OCI-LY3 (cell line): Measurements from ENCODE around the gene MIER3.

ENCODE experiments used
- H2AFZ ChIP-seq: fragments of 200-600, 300-600 bp; shearing (Covaris generic); 2 replicates; pipeline ENCODE4 v1.6.0; 2014; ENCODE audit warnings: antibody characterized with exemption, low read depth, low read length
- H3K27ac ChIP-seq: fragments of 200-600, 300-600 bp; sonication (generic); 2 replicates; pipeline ENCODE4 v1.5.1; 2014; ENCODE audit warnings: mild to moderate bottlenecking, low read length, moderate library complexity, mixed read lengths
- H3K27me3 ChIP-seq: fragments of 200-600, 300-600 bp; sonication (generic); 2 replicates; pipeline ENCODE4 v1.6.1; 2014; ENCODE audit warnings: low read depth, low read length, mixed read lengths
- H3K36me3 ChIP-seq: fragments of 200-600, 300-600 bp; sonication (generic); replicated peaks from 2 replicates; pipeline ENCODE3; 2014; ENCODE audit warnings: low read depth, low read length, mixed read lengths
- H3K4me1 ChIP-seq: fragments of 300-600, 200-600 bp; sonication (generic); 2 replicates; pipeline ENCODE4 v1.6.1; 2014; ENCODE audit warnings: low read length, mixed read lengths
- H3K4me2 ChIP-seq: fragments of 200-600, 300-600 bp; sonication (generic); 2 replicates; pipeline ENCODE4 v1.6.1; 2014; ENCODE audit warnings: low read length, mixed read lengths
- H3K4me3 ChIP-seq: fragments of 300-600, 200-600 bp; sonication (generic); 2 replicates; pipeline ENCODE4 v1.5.1; 2014; ENCODE audit warnings: antibody characterized with exemption, mild to moderate bottlenecking, low read length, moderate library complexity
- H3K79me2 ChIP-seq: fragments of 300-600, 200-600 bp; shearing (Covaris generic); 2 replicates; pipeline ENCODE4 v1.6.1; 2014; ENCODE audit warnings: mild to moderate bottlenecking, low read length, mixed read lengths
- H3K9ac ChIP-seq: fragments of 300-600, 200-600 bp; shearing (Covaris generic); 2 replicates; pipeline ENCODE4 v1.6.0; 2014; ENCODE audit warnings: mild to moderate bottlenecking, low read length, moderate library complexity
- H3K9me3 ChIP-seq: fragments of 200-600, 300-600 bp; shearing (Covaris generic); 2 replicates; pipeline ENCODE4 v1.6.1; 2014; ENCODE audit warnings: low read length, mixed read lengths; ENCODE audit not compliant: insufficient read depth
- H4K20me1 ChIP-seq: fragments of 200-600, 300-600 bp; sonication (generic); 2 replicates; pipeline ENCODE4 v1.6.1; 2016; ENCODE audit warnings: low read length, mixed read lengths; ENCODE audit not compliant: insufficient read depth
- EZH2phosphoT487 ChIP-seq: fragments of 200-600 bp; shearing (Covaris generic); IDR thresholded peaks from 2 replicates; pipeline ENCODE4 v1.6.1; 2018; ENCODE audit warnings: antibody characterized with exemption, mixed run types, low read depth
- TF ChIP-seq, protein P1 (sequence below): fragments of 200-600, 300-600 bp; sonication (generic); IDR thresholded peaks from 2 replicates; pipeline ENCODE4 v1.5.1; 2014; ENCODE audit warnings: antibody characterized with exemption, low read length, low read depth

MIER3 gene

DNA sequence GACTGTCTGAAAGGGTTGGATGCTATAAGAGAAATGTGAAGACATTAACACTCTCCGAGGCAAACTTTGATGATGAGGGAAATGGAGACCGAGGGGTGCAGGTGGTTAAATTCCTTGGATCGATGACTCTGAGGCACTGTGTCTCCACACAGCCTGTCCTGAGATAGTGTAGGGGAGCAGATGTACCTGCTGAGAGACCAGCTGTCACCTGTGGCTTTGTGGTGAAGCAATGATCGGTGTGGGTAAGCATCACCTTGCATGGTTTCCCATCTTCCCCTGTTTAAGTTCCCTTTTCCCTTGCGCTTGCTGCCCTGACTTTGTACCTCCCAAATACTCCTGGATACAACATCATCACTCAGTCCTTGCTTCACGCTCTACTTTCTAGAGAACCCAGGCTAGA, 9.8 kb upstream of the MIER3 start:
- Histone ChIP-seq H3K4me2 (no peak overlapping the region), H3K36me3 (no peaks in the 10 kb centered on the region), H3K27me3 (peaks cover 8% of the 10 kb centered on the region; the same call in 1 of the 2 replicates)

GRCh38 chr5:56959326-56959725, 7.4 kb upstream of the MIER3 start:
- Histone ChIP-seq H3K27ac (no peak overlapping the region), H3K9ac (no peak overlapping the region), H4K20me1 (no peaks in the 10 kb centered on the region), H3K36me3 (no peaks in the 10 kb centered on the region), H3K79me2 (no peaks in the 10 kb centered on the region), H3K27me3 (peaks cover 10% of the 10 kb centered on the region; the same call in 1 of the 2 replicates), H2AFZ (no peak overlapping the region), H3K9me3 (no peaks in the 10 kb centered on the region), H3K4me2 (no peak overlapping the region), H3K4me1 (0 out of 2 replicates have a peak, but pooled peaks cover 3% of the 10 kb centered on the region), H3K4me3 (no peak overlapping the region)
- TF ChIP-seq EZH2phosphoT487, result no peak
- TF ChIP-seq, protein P1, sequence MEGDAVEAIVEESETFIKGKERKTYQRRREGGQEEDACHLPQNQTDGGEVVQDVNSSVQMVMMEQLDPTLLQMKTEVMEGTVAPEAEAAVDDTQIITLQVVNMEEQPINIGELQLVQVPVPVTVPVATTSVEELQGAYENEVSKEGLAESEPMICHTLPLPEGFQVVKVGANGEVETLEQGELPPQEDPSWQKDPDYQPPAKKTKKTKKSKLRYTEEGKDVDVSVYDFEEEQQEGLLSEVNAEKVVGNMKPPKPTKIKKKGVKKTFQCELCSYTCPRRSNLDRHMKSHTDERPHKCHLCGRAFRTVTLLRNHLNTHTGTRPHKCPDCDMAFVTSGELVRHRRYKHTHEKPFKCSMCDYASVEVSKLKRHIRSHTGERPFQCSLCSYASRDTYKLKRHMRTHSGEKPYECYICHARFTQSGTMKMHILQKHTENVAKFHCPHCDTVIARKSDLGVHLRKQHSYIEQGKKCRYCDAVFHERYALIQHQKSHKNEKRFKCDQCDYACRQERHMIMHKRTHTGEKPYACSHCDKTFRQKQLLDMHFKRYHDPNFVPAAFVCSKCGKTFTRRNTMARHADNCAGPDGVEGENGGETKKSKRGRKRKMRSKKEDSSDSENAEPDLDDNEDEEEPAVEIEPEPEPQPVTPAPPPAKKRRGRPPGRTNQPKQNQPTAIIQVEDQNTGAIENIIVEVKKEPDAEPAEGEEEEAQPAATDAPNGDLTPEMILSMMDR, result no peak

More for the DNA sequence above, 9.8 kb upstream of the MIER3 start:
- Histone ChIP-seq H3K27ac (no peak overlapping the region), H3K9me3 (no peaks in the 10 kb centered on the region), H4K20me1 (no peaks in the 10 kb centered on the region), H3K4me1 (no peaks in the 10 kb centered on the region), H2AFZ (no peak overlapping the region), H3K9ac (no peak overlapping the region), H3K4me3 (no peak overlapping the region), H3K79me2 (no peaks in the 10 kb centered on the region)
- no peak for TF ChIP-seq EZH2phosphoT487
- TF ChIP-seq, protein P1, result no peak

DNA sequence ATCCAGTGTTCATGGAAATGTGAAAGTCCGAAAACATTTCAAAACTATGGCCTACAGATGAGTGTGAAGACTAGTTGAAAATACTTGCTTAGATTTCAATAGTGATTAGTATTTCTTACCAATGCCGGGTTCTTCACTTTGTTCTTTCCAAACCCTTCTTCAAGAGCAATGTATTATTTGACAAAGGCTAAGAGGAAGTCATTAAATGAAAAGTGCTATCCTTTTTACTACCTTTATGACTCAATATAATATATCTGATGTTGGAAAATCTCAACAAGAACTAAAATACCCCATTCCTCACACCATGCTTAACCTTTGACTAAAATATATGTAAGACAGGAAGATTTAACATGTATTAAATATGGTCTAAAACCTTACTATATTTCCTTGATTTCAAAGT, 6.7 kb upstream of the MIER3 start:
- Histone ChIP-seq H2AFZ (no peak overlapping the region), H3K9me3 (no peaks in the 10 kb centered on the region), H3K9ac (no peak overlapping the region), H4K20me1 (no peaks in the 10 kb centered on the region), H3K4me2 (no peak overlapping the region), H3K4me3 (no peak overlapping the region), H3K4me1 (0 out of 2 replicates have a peak, but pooled peaks cover 3% of the 10 kb centered on the region), H3K36me3 (no peaks in the 10 kb centered on the region), H3K27me3 (peaks cover 17% of the 10 kb centered on the region), H3K27ac (no peak overlapping the region), H3K79me2 (no peaks in the 10 kb centered on the region)
- TF ChIP-seq, protein P1, result no peak
- TF ChIP-seq EZH2phosphoT487, result no peak

GRCh38 chr5:56954262-56954661, 2.3 kb upstream of the MIER3 start:
- Histone ChIP-seq H2AFZ (no peak overlapping the region), H3K79me2 (peaks cover 14% of the 10 kb centered on the region; the same call in 1 of the 2 replicates), H3K4me3 (no peak overlapping the region), H3K9ac (no peak overlapping the region), H3K4me1 (peaks cover 11% of the 10 kb centered on the region; the same call in 1 of the 2 replicates), H3K36me3 (no peaks in the 10 kb centered on the region), H3K9me3 (no peaks in the 10 kb centered on the region), H3K4me2 (no peak overlapping the region), H4K20me1 (peaks cover 7% of the 10 kb centered on the region; the same call in 1 of the 2 replicates), H3K27me3 (peaks cover 18% of the 10 kb centered on the region), H3K27ac (no peak overlapping the region)
- TF ChIP-seq, protein P1, result no peak
- TF ChIP-seq EZH2phosphoT487, result no peak
